ENCODE data around the gene TLCD1.

Gene TLCD1

GRCh38 chr17:28734712-28735241 lies 8.7 kb upstream of the TLCD1 start:
- no peak overlapping the region for H2AFZ ChIP-seq (ENCODE audit: low read depth)
- TF ChIP-seq CTCF (conservative IDR thresholded peaks at IDR 0.05; ENCODE audit: low read depth, low read length) = no peak
- no peaks in the 10 kb centered on the region for H3K27me3 ChIP-seq (ENCODE audit: insufficient read depth, low read depth)
- H3K4me1 ChIP-seq (ENCODE audit: low read depth, poor library complexity, severe bottlenecking) = peaks cover 18% of the 10 kb centered on the region
- no peak overlapping the region for H3K4me2 ChIP-seq
- H3K27ac ChIP-seq = no peak overlapping the region
- H4K20me1 ChIP-seq (ENCODE audit: insufficient read depth) = no peaks in the 10 kb centered on the region
- no peak overlapping the region for H3K4me3 ChIP-seq (IDR thresholded peaks at IDR 0.05; ENCODE audit: insufficient read depth, low read depth, low read length)
- no peaks in the 10 kb centered on the region for H3K36me3 ChIP-seq (ENCODE audit: insufficient read depth)
- H3K9ac ChIP-seq = no peak overlapping the region
- no peaks in the 10 kb centered on the region for H3K79me2 ChIP-seq (ENCODE audit: insufficient read depth, low read depth)

GRCh38 chr17:28733346-28733745 lies 7.3 kb upstream of the TLCD1 start:
- Histone ChIP-seq H3K4me3 (IDR thresholded peaks at IDR 0.05; ENCODE audit: insufficient read depth, low read depth, low read length) (no peak overlapping the region), H2AFZ (ENCODE audit: low read depth) (no peak overlapping the region), H3K9ac (no peak overlapping the region), H3K79me2 (ENCODE audit: insufficient read depth, low read depth) (no peaks in the 10 kb centered on the region), H3K27ac (no peak overlapping the region), H3K27me3 (ENCODE audit: insufficient read depth, low read depth) (no peaks in the 10 kb centered on the region), H3K4me2 (no peak overlapping the region), H3K36me3 (ENCODE audit: insufficient read depth) (no peaks in the 10 kb centered on the region), H3K4me1 (ENCODE audit: low read depth, poor library complexity, severe bottlenecking) (peaks cover 13% of the 10 kb centered on the region), H4K20me1 (ENCODE audit: insufficient read depth) (no peaks in the 10 kb centered on the region)
- no peak for TF ChIP-seq CTCF (conservative IDR thresholded peaks at IDR 0.05; ENCODE audit: low read depth, low read length)

- no peak overlapping the region for H3K4me2 ChIP-seq
- H3K27me3 ChIP-seq (ENCODE audit: insufficient read depth, low read depth) = no peaks in the 10 kb centered on the region
- H2AFZ ChIP-seq (ENCODE audit: low read depth) = no peak overlapping the region
- H3K36me3 ChIP-seq (ENCODE audit: insufficient read depth) = no peaks in the 10 kb centered on the region; the same call in 1 of the 2 replicates
- H3K9ac ChIP-seq = no peak overlapping the region
- H3K4me1 ChIP-seq (ENCODE audit: low read depth, poor library complexity, severe bottlenecking) = peaks cover 29% of the 10 kb centered on the region
- peaks cover 5% of the 10 kb centered on the region; the same call in 1 of the 2 replicates for H3K79me2 ChIP-seq (ENCODE audit: insufficient read depth, low read depth)
- H4K20me1 ChIP-seq (ENCODE audit: insufficient read depth) = no peaks in the 10 kb centered on the region
- H3K4me3 ChIP-seq (IDR thresholded peaks at IDR 0.05; ENCODE audit: insufficient read depth, low read depth, low read length) = no peak overlapping the region
- H3K27ac ChIP-seq = no peak overlapping the region
- TF ChIP-seq CTCF (conservative IDR thresholded peaks at IDR 0.05; ENCODE audit: low read depth, low read length) = no peak
These were observed 3.9 kb upstream of the TLCD1 start for GRCh38 chr17:28729950-28730330.

- Histone ChIP-seq H3K27ac (peak within 1 kb of the TSS; percentile 88), H4K20me1 (ENCODE audit: insufficient read depth) (no peaks in the 10 kb centered on the region), H2AFZ (ENCODE audit: low read depth) (peak within 1 kb of the TSS; percentile 77), H3K4me3 (IDR thresholded peaks at IDR 0.05; ENCODE audit: insufficient read depth, low read depth, low read length) (peak within 1 kb of the TSS; percentile 63), H3K36me3 (ENCODE audit: insufficient read depth) (peaks cover 7% of the 10 kb centered on the region; the same call in 1 of the 2 replicates), H3K4me1 (ENCODE audit: low read depth, poor library complexity, severe bottlenecking) (peaks cover 42% of the 10 kb centered on the region), H3K4me2 (peak within 1 kb of the TSS; percentile 67), H3K27me3 (ENCODE audit: insufficient read depth, low read depth) (no peaks in the 10 kb centered on the region), H3K79me2 (ENCODE audit: insufficient read depth, low read depth) (peaks cover 5% of the 10 kb centered on the region; the same call in 1 of the 2 replicates), H3K9ac (peak within 1 kb of the TSS; percentile 70)
- TF ChIP-seq CTCF (conservative IDR thresholded peaks at IDR 0.05; ENCODE audit: low read depth, low read length) = no peak
These were observed 2.5 kb upstream of the TLCD1 start, which contains the start of gene NEK8 for GRCh38 chr17:28728364-28729200. TSS of gene NEK8 (plus strand) at chr17:28728788. CDS start at chr17:28728814, 26 bp downstream.

All from KMS-11 (cell line).